Heart left ventricle (tissue), 16 donors: ENCODE results near the gene PNPLA1. TPM values are rescaled to one million over a fixed set of nuclear protein-coding genes. Genes with fewer than 3 reads are reported as not detected.

Experiments
- ATAC-seq, 4 donors: fragments of 200-7000 bp; cut with Tn5 transposase; one replicate each; pipeline ENCODE4 v1.9.1; 2020 to 2022; ENCODE audit warnings: moderate library complexity in 4 of 4, mild to moderate bottlenecking in 3 of 4, moderate number of reproducible peaks in 1 of 4
- DNase-seq, 5 donors: peaks; one replicate each; pipeline ENCODE4 v3.0.0-alpha.2; 2020
- H3K27ac ChIP-seq, 12 donors: fragments of 200-600 bp; sonication (generic) in 4 of 12; one replicate each; pipeline versions ENCODE4 v1.5.0 to v1.8.0; 2016 to 2022; ENCODE audit warnings: mild to moderate bottlenecking in 2 of 12
- H3K27me3 ChIP-seq, 9 donors: fragments of 200-600 bp; sonication (generic) in 2 of 9; one replicate each; pipeline versions ENCODE4 v1.5.1 to v1.8.0; 2016 to 2022; ENCODE audit warnings: mild to moderate bottlenecking in 3 of 9
- H3K36me3 ChIP-seq, 9 donors: fragments of 200-600 bp; sonication (generic) in 2 of 9; one replicate each; pipeline versions ENCODE4 v1.5.0 to v1.8.0; 2018 to 2022; ENCODE audit warnings: mild to moderate bottlenecking in 2 of 9
- H3K4me1 ChIP-seq, 12 donors: fragments of 200-600 bp; sonication (generic) in 4 of 12; one replicate each; pipeline versions ENCODE4 v1.5.0 to v1.8.0; 2016 to 2022; ENCODE audit warnings: mild to moderate bottlenecking in 3 of 12
- H3K4me3 ChIP-seq, 12 donors: fragments of 200-600 bp; sonication (generic) in 4 of 12; one replicate each; pipeline versions ENCODE4 v1.5.0 to v1.8.0; 2017 to 2022; ENCODE audit warnings: mild to moderate bottlenecking in 9 of 12, moderate library complexity in 4 of 12
- H3K9me3 ChIP-seq, 12 donors: fragments of 200-600 bp; sonication (generic) in 4 of 12; one replicate each; pipeline versions ENCODE4 v1.5.0 to v1.8.0; 2016 to 2022; ENCODE audit warnings: mild to moderate bottlenecking in 1 of 12
- POLR2A ChIP-seq, 2 donors: fragments of 450-650 bp; IDR thresholded peaks; one replicate each; pipeline ENCODE4 v1.6.1; 2017; ENCODE audit warnings: antibody characterized with exemption in 2 of 2, mild to moderate bottlenecking in 2 of 2, moderate library complexity in 2 of 2
- WGBS, 4 donors: extraction: QIAGEN DNeasy Blood & Tissue Kit in 2 of 4; methylation state at CpG; one replicate each; pipeline versions ENCODE4 v1.1.5 to v1.1.7; 2013 to 2018; 5-methylcytosine and 5-hydroxymethylcytosine counted together
- intact Hi-C, 10 donors: fragments of 100-400 bp; cut with DNase I; formaldehyde crosslinking; loops; one replicate each; pipeline versions ENCODE4 v1.11.1 to v1.14.2; 2022
- polyA plus RNA-seq, 2 donors: library from polyadenylated mRNA; stranded (reverse); fragments of 200-250 nt; gene quantifications; one replicate each; pipeline ENCODE4 v1.2.3, GENCODE V29; 2013
- total RNA-seq, 9 donors: library from RNA; depleted of rRNA in 2 of 9; stranded (reverse); fragments of >200 nt in 2 of 9; fragmentation: NEBNext Ultra II Directional in 3 of 9; extraction: Animal tissue kit (Norgen Biotek cat#: 25700) in 3 of 9; gene quantifications; one replicate each; pipeline versions ENCODE4 v1.1.0 to v1.2.4, GENCODE V29; 2016 to 2023
- TF ChIP-seq, protein P1 (sequence below), 12 donors: fragments of 200-600 bp; sonication (generic) in 4 of 12; IDR thresholded peaks; one replicate each; pipeline versions ENCODE4 v1.5.0 to v1.8.0; 2018 to 2022; ENCODE audit warnings: antibody characterized with exemption in 12 of 12, mild to moderate bottlenecking in 5 of 12
- donor health status: ischemic (EF 13 %, LVEDD 7.1; RV severe dilation, severe dysfunction).
- donor health status: healthy with polysubstance abuse.
- donor health status: DM: no; HTN: yes; CAD: no.
- donor health status: DM: no; HTN: no; CAD: no.
- donor health status: ischemic (EF 25% LVEDD 6.9; RV normal size, moderate dysfunction).
- donor health status: ischemic (EF 25% LVEDD 5.7; RV mildly dilated, moderate dysfunction).
- donor health status: healthy.
- donor health status: DM: yes; HTN: yes; CAD: no.
- donor health status: ischemic (EF 35%, LVEDD 5.7; RV mildly dilated, moderate dysfunction).
- donor health status: nonischemic (EF 11% LVEDD 7.7; RV severe dilation, severe dysfunction).
- donor health status: DM: yes; HTN: yes; CAD: no.
- donor health status: PGD.
- donor health status: ischemic (EF 29% LVEDD 5.4; RV normal size, mild dysfunction).
- donor health status: nonischemic (EF 23%, LVEDD 6.1; RV moderate dilation, normal function).

Gene PNPLA1
- total and polyA plus RNA-seq, 11 donors = 0.06 to 0.41 TPM; not detected in 9

- Histone ChIP-seq H3K27ac (no peak overlapping the region), H3K9me3 (no peaks in the 10 kb centered on the region), H3K4me1 (no peaks in the 10 kb centered on the region), H3K27me3 (peaks cover 0 to 4% (median 0%) of the 10 kb centered on the region in 9 donors), H3K36me3 (no peaks in the 10 kb centered on the region), H3K4me3 (no peak overlapping the region)
- DNase-seq (no peak), ATAC-seq (no peak)
- 72 to 94% (median 88%) methylated on average over 6 of the region's 6 CpGs for whole genome bisulfite sequencing, 4 donors
- intact Hi-C loops = no loop called here
- no peak for TF ChIP-seq POLR2A (IDR thresholded peaks at IDR 0.05)
- TF ChIP-seq, protein P1, sequence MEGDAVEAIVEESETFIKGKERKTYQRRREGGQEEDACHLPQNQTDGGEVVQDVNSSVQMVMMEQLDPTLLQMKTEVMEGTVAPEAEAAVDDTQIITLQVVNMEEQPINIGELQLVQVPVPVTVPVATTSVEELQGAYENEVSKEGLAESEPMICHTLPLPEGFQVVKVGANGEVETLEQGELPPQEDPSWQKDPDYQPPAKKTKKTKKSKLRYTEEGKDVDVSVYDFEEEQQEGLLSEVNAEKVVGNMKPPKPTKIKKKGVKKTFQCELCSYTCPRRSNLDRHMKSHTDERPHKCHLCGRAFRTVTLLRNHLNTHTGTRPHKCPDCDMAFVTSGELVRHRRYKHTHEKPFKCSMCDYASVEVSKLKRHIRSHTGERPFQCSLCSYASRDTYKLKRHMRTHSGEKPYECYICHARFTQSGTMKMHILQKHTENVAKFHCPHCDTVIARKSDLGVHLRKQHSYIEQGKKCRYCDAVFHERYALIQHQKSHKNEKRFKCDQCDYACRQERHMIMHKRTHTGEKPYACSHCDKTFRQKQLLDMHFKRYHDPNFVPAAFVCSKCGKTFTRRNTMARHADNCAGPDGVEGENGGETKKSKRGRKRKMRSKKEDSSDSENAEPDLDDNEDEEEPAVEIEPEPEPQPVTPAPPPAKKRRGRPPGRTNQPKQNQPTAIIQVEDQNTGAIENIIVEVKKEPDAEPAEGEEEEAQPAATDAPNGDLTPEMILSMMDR (IDR thresholded peaks at IDR 0.05) = no peak
These were observed 54.3 kb downstream of the PNPLA1 start for GRCh38 chr6:36324191-36324590.

DNA sequence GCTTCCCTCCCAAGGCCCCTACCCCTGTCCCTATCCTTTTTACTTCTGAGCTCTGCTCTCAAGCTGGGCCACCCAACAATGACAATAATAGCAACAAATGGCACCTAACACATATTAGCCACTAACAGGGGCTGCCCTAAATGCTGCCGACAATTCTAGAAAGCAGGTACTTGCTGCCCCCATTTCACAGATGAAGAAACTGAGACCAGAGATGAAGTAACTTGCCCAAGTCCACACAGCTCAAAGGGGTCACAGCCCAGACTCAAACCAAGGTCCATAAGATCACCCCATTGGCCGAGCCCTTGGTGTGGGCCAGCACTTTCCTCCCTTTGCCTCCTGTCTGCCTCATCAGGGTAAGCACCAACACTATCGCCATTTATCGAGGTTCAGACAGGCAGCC, 54.9 kb downstream of the PNPLA1 start:
- H3K27me3 ChIP-seq = peaks cover 0 to 8% (median 3%) of the 10 kb centered on the region in 9 donors
- H3K4me3 ChIP-seq = no peak overlapping the region
- TF ChIP-seq, protein P1 (IDR thresholded peaks at IDR 0.05) = no peak
- intact Hi-C loops = no loop called here
- 79 to 95% (median 92%) methylated on average over 4 of the region's 4 CpGs for WGBS, 4 donors
- no peak for ATAC-seq
- H3K4me1 ChIP-seq = no peaks in the 10 kb centered on the region
- H3K36me3 ChIP-seq = no peaks in the 10 kb centered on the region
- no peaks in the 10 kb centered on the region for H3K9me3 ChIP-seq
- no peak overlapping the region for H3K27ac ChIP-seq
- no peak for DNase-seq

- ATAC-seq (peak in 2 of 4 donors; percentile 39 to 55), DNase-seq (peak in 3 of 5 donors; percentile 40 to 47 (median 44))
- Histone ChIP-seq H3K4me1 (no peaks in the 10 kb centered on the region), H3K4me3 (no peak overlapping the region), H3K9me3 (no peaks in the 10 kb centered on the region), H3K27me3 (peaks cover 0 to 23% (median 5%) of the 10 kb centered on the region in 9 donors), H3K27ac (no peak overlapping the region), H3K36me3 (no peaks in the 10 kb centered on the region)
- TF ChIP-seq, protein P1 (IDR thresholded peaks at IDR 0.05) = no peak
- no peak for TF ChIP-seq POLR2A (IDR thresholded peaks at IDR 0.05)
- 47 to 64% (median 59%) methylated on average over 6 to 7 of the region's 7 CpGs for WGBS, 4 donors
- intact Hi-C loops = no loop called here
These were observed 56.6 kb downstream of the PNPLA1 start for GRCh38 chr6:36326356-36326995.

- 42 to 52% (median 47%) methylated on average over 6 of the region's 6 CpGs for WGBS, 4 donors
- ATAC-seq = no peak
These were observed 57.5 kb downstream of the PNPLA1 start for GRCh38 chr6:36327226-36327918.

More at GRCh38 chr6:36327226-36327918, 57.5 kb downstream of the PNPLA1 start:
- peaks cover 0 to 32% (median 5%) of the 10 kb centered on the region in 9 donors for H3K27me3 ChIP-seq
- no peaks in the 10 kb centered on the region for H3K9me3 ChIP-seq
- DNase-seq = no peak
- no peak overlapping the region for H3K4me3 ChIP-seq
- no peaks in the 10 kb centered on the region for H3K36me3 ChIP-seq
- TF ChIP-seq, protein P1 (IDR thresholded peaks at IDR 0.05) = no peak
- no peak for TF ChIP-seq POLR2A (IDR thresholded peaks at IDR 0.05)
- no peak overlapping the region for H3K27ac ChIP-seq
- intact Hi-C loops = no loop called here
- H3K4me1 ChIP-seq = no peaks in the 10 kb centered on the region
